Type B pancreatic cell (in vitro differentiated cells): Measurements from ENCODE around the gene RABEP1. TPM values are rescaled to one million over a fixed set of nuclear protein-coding genes. Genes with fewer than 3 reads are reported as not detected.
"Not testable (repeated sequence)": the region's sequence is repeated elsewhere in the genome, so short reads cannot be mapped to it uniquely, and the experiment has no call there.

ENCODE experiments used
- DNase-seq: peaks from one replicate; pipeline ENCODE4 v3.0.0; 2021; ENCODE audit warnings: mixed read lengths; ENCODE audit not compliant: unreplicated experiment; ENCODE audit errors: extremely low spot score
- H3K27ac Mint-ChIP-seq: 2 replicates; pipeline ENCODE4 v1.8.0; 2021; ENCODE audit warnings: mild to moderate bottlenecking, mixed read lengths
- H3K27me3 Mint-ChIP-seq: 2 replicates; pipeline ENCODE4 v1.8.0; 2021; ENCODE audit warnings: mixed read lengths
- H3K36me3 Mint-ChIP-seq: 2 replicates; pipeline ENCODE4 v1.8.0; 2021; ENCODE audit warnings: mixed read lengths
- H3K4me1 Mint-ChIP-seq: one replicate; pipeline ENCODE4 v1.8.0; 2021; ENCODE audit warnings: mixed read lengths; ENCODE audit not compliant: unreplicated experiment
- H3K4me3 Mint-ChIP-seq: 2 replicates; pipeline ENCODE4 v1.8.0; 2021; ENCODE audit warnings: mild to moderate bottlenecking, mixed read lengths
- H3K9me3 Mint-ChIP-seq: 2 replicates; pipeline ENCODE4 v1.8.0; 2021; ENCODE audit warnings: mixed read lengths
- total RNA-seq: library from RNA; stranded (reverse); gene quantifications from 2 replicates; pipeline ENCODE4 v1.2.1, GENCODE V29; 2021; ENCODE audit warnings: low replicate concordance
- TF ChIP-seq, protein P1 (sequence below): fragments of 200-600 bp; sonication (generic); conservative IDR thresholded peaks from 2 replicates; pipeline ENCODE4 v1.5.0; 2021; ENCODE audit warnings: antibody characterized with exemption, mild to moderate bottlenecking

RABEP1 gene
- total RNA-seq, 1 donor from 2014 or later = 43.7 TPM

DNA sequence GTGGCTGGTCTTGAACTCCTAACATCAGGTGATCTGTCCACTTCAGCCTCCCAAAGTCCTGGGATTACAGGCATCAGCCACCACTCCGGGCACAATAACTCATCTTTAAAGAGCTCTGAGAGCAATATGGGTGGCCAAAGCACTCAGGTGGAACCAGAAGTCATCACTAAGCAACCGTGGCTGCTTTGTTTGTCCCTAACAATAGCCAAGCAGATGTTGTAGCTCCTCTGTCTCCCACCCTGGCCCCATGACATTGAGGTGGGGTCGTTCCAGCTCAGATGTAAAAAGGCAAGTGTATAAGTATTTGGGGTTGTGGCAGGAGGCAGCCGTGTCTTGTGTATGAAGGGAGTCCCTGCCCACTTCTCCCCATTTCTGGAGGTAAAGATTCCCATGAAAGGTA, 43.8 kb upstream of the RABEP1 start:
- Mint-ChIP-seq H3K4me1 (no peaks in the 10 kb centered on the region), H3K36me3 (peaks cover 3% of the 10 kb centered on the region)

DNA sequence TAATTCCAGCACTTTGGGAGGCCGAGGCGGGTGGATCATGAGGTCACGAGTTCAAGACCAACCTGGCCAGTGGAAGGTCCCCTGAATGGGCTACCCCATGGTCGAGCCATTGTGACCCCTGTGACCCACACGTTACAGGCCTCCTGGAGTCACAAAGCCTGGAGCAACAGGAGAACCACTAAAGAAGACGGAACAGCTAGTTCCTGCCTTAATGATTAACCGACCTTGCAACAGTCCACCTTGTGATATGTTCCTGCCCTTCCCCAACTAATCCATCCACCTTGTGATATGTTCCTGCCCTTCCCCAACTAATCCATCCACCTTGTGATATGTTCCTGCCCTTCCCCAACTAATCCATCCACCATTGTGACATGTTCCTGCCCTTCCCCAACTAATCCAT, 42.3 kb upstream of the RABEP1 start:
- not testable (repeated sequence) for H3K27ac Mint-ChIP-seq, H3K27me3 Mint-ChIP-seq, H3K4me3 Mint-ChIP-seq, H3K4me1 Mint-ChIP-seq, H3K9me3 Mint-ChIP-seq, DNase-seq, H3K36me3 Mint-ChIP-seq

More for the DNA sequence above, 43.8 kb upstream of the RABEP1 start:
- Mint-ChIP-seq H3K9me3 (no peaks in the 10 kb centered on the region), H3K27ac (no peak overlapping the region), H3K4me3 (no peak overlapping the region), H3K27me3 (no peaks in the 10 kb centered on the region)
- TF ChIP-seq, protein P1, sequence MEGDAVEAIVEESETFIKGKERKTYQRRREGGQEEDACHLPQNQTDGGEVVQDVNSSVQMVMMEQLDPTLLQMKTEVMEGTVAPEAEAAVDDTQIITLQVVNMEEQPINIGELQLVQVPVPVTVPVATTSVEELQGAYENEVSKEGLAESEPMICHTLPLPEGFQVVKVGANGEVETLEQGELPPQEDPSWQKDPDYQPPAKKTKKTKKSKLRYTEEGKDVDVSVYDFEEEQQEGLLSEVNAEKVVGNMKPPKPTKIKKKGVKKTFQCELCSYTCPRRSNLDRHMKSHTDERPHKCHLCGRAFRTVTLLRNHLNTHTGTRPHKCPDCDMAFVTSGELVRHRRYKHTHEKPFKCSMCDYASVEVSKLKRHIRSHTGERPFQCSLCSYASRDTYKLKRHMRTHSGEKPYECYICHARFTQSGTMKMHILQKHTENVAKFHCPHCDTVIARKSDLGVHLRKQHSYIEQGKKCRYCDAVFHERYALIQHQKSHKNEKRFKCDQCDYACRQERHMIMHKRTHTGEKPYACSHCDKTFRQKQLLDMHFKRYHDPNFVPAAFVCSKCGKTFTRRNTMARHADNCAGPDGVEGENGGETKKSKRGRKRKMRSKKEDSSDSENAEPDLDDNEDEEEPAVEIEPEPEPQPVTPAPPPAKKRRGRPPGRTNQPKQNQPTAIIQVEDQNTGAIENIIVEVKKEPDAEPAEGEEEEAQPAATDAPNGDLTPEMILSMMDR = no peak
- DNase-seq = no peak

DNA sequence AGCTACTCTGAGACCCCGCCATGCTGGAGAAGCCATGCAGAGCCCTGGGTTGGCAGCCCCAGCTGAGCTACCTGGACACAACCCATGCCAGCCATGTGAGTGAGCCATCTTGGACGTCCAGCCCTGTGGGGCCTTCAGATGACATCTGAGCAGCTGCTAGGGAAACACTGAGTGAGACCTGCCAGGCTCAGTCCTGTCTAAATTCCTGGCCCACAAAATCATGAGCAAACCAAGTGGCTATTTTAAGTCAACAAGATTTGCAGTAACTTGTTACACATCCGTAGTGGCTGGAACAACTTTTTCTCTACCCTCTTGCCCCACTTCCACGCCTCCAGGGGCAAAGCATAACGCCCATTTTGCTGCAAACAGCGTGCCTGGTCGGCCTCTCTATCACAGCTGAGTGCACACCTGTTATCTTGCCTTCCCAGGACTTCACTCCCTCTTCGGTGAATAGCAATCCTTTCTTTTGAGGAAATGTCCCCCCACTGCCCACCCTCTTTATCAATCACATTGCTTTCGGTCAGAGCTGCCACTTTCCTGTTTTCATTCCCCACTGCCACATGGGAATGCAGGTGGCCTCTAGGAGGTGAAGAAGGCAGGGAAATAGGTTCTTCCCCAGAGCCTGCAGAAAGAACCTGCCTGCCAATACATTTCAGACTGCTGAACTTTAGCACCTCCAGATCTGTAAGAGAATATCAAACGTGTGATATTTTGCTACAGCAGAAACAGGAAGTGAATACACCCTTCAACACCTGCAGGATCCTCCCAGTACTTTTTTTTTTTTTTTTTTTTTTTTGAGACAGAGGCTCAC, 40.0 kb upstream of the RABEP1 start:
- no peaks in the 10 kb centered on the region for H3K36me3 Mint-ChIP-seq
- DNase-seq = no peak
- peak overlapping the region; percentile 73 for H3K27ac Mint-ChIP-seq
- no peaks in the 10 kb centered on the region for H3K4me1 Mint-ChIP-seq
- H3K4me3 Mint-ChIP-seq = no peak overlapping the region
- TF ChIP-seq, protein P1 = no peak
- H3K27me3 Mint-ChIP-seq = no peaks in the 10 kb centered on the region
- H3K9me3 Mint-ChIP-seq = no peaks in the 10 kb centered on the region

DNA sequence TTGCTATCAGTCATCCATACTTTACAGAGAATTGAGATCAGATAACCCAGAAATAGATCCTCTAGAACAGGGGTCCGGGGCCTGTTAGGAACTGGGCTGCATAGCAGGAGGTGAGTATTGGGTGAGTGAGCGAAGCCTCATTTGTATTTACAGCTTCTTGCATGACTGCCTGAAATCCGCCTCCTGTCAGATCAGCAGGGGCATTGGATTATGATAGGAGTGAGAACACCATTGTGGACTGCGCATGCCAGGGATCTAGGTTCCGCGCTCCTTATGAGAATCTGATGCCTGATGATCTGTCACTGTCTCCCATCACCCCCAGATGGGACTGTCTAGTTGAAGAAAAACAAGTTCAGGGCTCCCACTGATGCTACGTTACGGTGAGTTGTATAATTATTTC, 34.5 kb upstream of the RABEP1 start:
- H3K9me3 Mint-ChIP-seq = no peaks in the 10 kb centered on the region
- no peak overlapping the region for H3K27ac Mint-ChIP-seq
- H3K4me3 Mint-ChIP-seq = no peak overlapping the region
- H3K36me3 Mint-ChIP-seq = no peaks in the 10 kb centered on the region
- peaks cover 3% of the 10 kb centered on the region for H3K27me3 Mint-ChIP-seq
- DNase-seq = no peak
- peaks cover 5% of the 10 kb centered on the region for H3K4me1 Mint-ChIP-seq
- TF ChIP-seq, protein P1 = no peak

DNA sequence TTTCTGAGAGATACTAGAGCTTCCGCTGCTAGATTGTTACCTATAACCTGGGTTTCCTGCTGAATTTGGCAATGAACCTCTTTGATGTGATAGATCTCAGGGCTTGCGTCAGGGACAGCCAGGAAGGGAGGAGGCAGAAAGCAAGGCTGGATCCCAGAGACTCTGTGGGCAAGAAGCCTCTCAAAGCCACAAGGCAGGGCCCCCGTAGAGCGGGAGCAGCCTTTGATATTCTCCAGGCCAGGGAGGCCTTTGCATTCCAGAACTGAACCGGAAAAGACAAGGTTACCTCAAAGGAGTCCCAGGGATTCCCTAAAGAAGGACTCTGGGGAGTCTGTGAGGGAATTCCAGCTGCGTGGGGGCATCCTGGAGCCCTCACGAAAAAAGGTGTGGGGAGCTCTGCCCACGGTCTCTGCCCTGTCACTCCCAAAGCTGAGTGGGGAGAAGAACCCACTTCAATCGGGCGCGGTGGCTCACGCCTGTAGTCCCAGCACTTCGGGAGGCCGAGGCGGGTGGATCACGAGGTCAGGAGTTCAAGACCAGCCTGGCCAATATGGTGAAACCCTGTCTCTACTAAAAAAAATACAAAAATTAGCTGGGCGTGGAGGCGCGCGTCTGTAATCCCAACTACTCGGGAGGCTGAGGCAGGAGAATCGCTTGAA, 33.1 kb upstream of the RABEP1 start:
- H3K27ac Mint-ChIP-seq = no peak overlapping the region
- peaks cover 5% of the 10 kb centered on the region for H3K4me1 Mint-ChIP-seq
- no peak for DNase-seq
- no peaks in the 10 kb centered on the region for H3K36me3 Mint-ChIP-seq
- H3K4me3 Mint-ChIP-seq = no peak overlapping the region
- no peaks in the 10 kb centered on the region for H3K9me3 Mint-ChIP-seq
- TF ChIP-seq, protein P1 = no peak
- peaks cover 3% of the 10 kb centered on the region for H3K27me3 Mint-ChIP-seq

DNA sequence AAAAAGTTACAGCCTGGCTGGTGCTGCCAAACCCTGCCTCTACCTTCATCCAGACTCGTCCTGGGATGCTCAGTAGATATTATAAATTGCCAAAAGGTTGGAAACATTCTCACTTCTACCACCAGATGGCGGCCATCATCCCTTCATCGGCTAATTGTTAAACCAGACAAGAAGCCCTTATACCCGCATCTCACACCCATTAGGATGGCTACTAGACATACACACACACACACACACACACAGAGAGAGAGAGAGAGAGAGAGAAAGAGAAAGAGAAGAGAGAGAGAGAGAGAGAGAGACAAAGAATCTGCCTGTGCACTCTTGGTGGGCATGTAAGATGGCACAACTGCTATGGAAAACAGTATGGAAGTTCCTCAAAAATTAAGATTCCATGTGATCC, 32.5 kb upstream of the RABEP1 start:
- H3K36me3 Mint-ChIP-seq = no peaks in the 10 kb centered on the region
- TF ChIP-seq, protein P1 = peak; percentile 78

More for the DNA sequence above, 32.5 kb upstream of the RABEP1 start:
- no peak for DNase-seq
- Mint-ChIP-seq H3K9me3 (no peaks in the 10 kb centered on the region), H3K4me1 (peaks cover 5% of the 10 kb centered on the region), H3K4me3 (no peak overlapping the region), H3K27me3 (peaks cover 3% of the 10 kb centered on the region), H3K27ac (peak overlapping the region; percentile 19)
